K562 (cell line): Measurements from ENCODE around the gene STAG2. TPM values are rescaled to one million over a fixed set of nuclear protein-coding genes. Genes with fewer than 3 reads are reported as not detected.

Source experiments
- ATAC-seq: fragments of 200-7000 bp; cut with Tn5 transposase; 3 replicates; pipeline ENCODE4 v1.9.1; 2020; ENCODE audit warnings: moderate library complexity
- BruUV-seq: library from RNA; stranded (reverse); fragments of 400-500 nt; replicated peaks from 2 replicates; lab custom pipeline; 2021; lab: Mats Ljungman, UMichigan
- CTCF ChIA-PET: fragments of 300-600 bp; formaldehyde crosslinking; extraction: SDS; loops from one replicate; lab custom pipeline; 2021; ENCODE audit warnings: low intra/inter-chr PET ratio; lab: Yijun Ruan, JAX
- POLR2A ChIA-PET: fragments of 300-600, 350-650 bp; sonication (Branson Sonifier 250); formaldehyde crosslinking; extraction: SDS; loops from one replicate; lab custom pipeline; 2021; ENCODE audit warnings: antibody characterized with exemption, inconsistent platforms; lab: Yijun Ruan, JAX
- DNase-seq, 4 experiments: peaks; one replicate each; pipeline versions ENCODE4 v3.0.0 to v3.0.0-alpha.2; 2011 to 2018; ENCODE audit warnings: low spot score in 3 of 4, mixed read lengths in 3 of 4; ENCODE audit errors: extremely low read depth in 1 of 4
- FAIRE-seq: peaks from 2 replicates; lab custom pipeline; 2011; peaks lifted over from hg19 to GRCh38; lab: Jason Lieb, UNC
- H2AFZ ChIP-seq: 2 replicates; pipeline ENCODE4 v1.6.0; 2011; ENCODE audit warnings: low read depth, low read length, control low read depth, inconsistent platforms
- H3K27ac ChIP-seq: fragments of 200-600 bp; 3 replicates; pipeline ENCODE4 v1.8.0; 2011; ENCODE audit warnings: low read depth, mild to moderate bottlenecking, control low read depth, inconsistent platforms, low read length, moderate library complexity, mixed read lengths; ENCODE audit errors: extremely low read depth
- H3K27me3 ChIP-seq, 2 experiments: fragments of 300-600 bp in 1 of 2; 2 replicates in 1 of 2; 3 replicates in 1 of 2; pipeline versions ENCODE4 v1.6.0 to v1.8.0; 2011; ENCODE audit warnings: inconsistent platforms in 2 of 2, low read length in 2 of 2, mild to moderate bottlenecking in 1 of 2, mixed read lengths in 1 of 2, moderate library complexity in 1 of 2; ENCODE audit not compliant: control insufficient read depth in 2 of 2, insufficient read depth in 2 of 2
- H3K36me3 ChIP-seq: fragments of 300-600 bp; 3 replicates; pipeline ENCODE4 v1.8.0; 2011; ENCODE audit warnings: mild to moderate bottlenecking, low read length, inconsistent platforms; ENCODE audit not compliant: control insufficient read depth, insufficient read depth
- H3K4me1 ChIP-seq, 2 experiments: fragments of 200-600 bp in 1 of 2; replicated peaks in 1 of 2; 2 replicates in 1 of 2; 3 replicates in 1 of 2; pipeline versions ENCODE4 v1.5.1 to v1.8.0; 2011; ENCODE audit warnings: inconsistent platforms in 2 of 2, low read length in 2 of 2, mild to moderate bottlenecking in 1 of 2, mixed read lengths in 1 of 2, moderate library complexity in 1 of 2; ENCODE audit not compliant: control insufficient read depth in 2 of 2, insufficient read depth in 2 of 2
- H3K4me2 ChIP-seq: 2 replicates; pipeline ENCODE4 v1.6.1; 2011; ENCODE audit warnings: low read length, control low read depth, inconsistent platforms, mixed read lengths; ENCODE audit not compliant: insufficient read depth
- H3K4me3 ChIP-seq: fragments of 200-600 bp; sonication (generic), shearing (Covaris generic); 2 replicates; pipeline ENCODE4 v1.5.1; 2016; ENCODE audit warnings: control low read depth, inconsistent platforms
- H3K79me2 ChIP-seq: fragments of 200-600 bp; 3 replicates; pipeline ENCODE4 v1.8.0; 2011; ENCODE audit warnings: low read length, inconsistent platforms; ENCODE audit not compliant: control insufficient read depth, insufficient read depth
- H3K9ac ChIP-seq, 2 experiments: 2 replicates each; pipeline versions ENCODE4 v1.6.0 to v1.6.1; 2011; ENCODE audit warnings: low read depth in 2 of 2, low read length in 2 of 2, control low read depth in 1 of 2, inconsistent platforms in 1 of 2, mild to moderate bottlenecking in 1 of 2, mixed read lengths in 1 of 2; ENCODE audit not compliant: insufficient read depth in 1 of 2
- H3K9me1 ChIP-seq: one replicate; pipeline ENCODE4 v1.6.0; 2011; ENCODE audit warnings: inconsistent platforms, mild to moderate bottlenecking, low read length, moderate library complexity; ENCODE audit not compliant: control insufficient read depth, insufficient read depth
- H3K9me3 ChIP-seq: replicated peaks from 2 replicates; pipeline ENCODE4 v1.5.1; 2011; ENCODE audit warnings: low read depth, low read length, inconsistent platforms; ENCODE audit not compliant: control insufficient read depth, insufficient read depth
- H4K20me1 ChIP-seq: replicated peaks from 2 replicates; pipeline ENCODE4 v1.6.1; 2011; ENCODE audit warnings: low read length, inconsistent platforms, mixed read lengths; ENCODE audit not compliant: control insufficient read depth, insufficient read depth
- ATF6 ChIP-seq: sonication (generic); formaldehyde crosslinking; IDR thresholded peaks from 2 replicates; pipeline ENCODE4 v1.4.0; 2020; ENCODE audit warnings: mild to moderate bottlenecking, missing genetic modification reagents
- DLX4 ChIP-seq: fragments of 250-450 bp; sonication (Bioruptor Pico); IDR thresholded peaks from 2 replicates; pipeline ENCODE4 v1.6.1; 2021; ENCODE audit warnings: mild to moderate bottlenecking
- FOXO4 ChIP-seq: fragments of 450-650 bp; formaldehyde crosslinking; IDR thresholded peaks from 2 replicates; pipeline ENCODE4 v1.4.0; 2020; ENCODE audit warnings: mild to moderate bottlenecking, moderate library complexity
- HMGXB4 ChIP-seq: sonication (generic); formaldehyde crosslinking; IDR thresholded peaks from 2 replicates; pipeline ENCODE4 v1.8.1; 2023; ENCODE audit warnings: mild to moderate bottlenecking, missing genetic modification reagents
- LEF1 ChIP-seq: fragments of 450-650 bp; IDR thresholded peaks from 2 replicates; pipeline ENCODE4 v1.6.1; 2016; ENCODE audit warnings: mild to moderate bottlenecking
- POU5F1 ChIP-seq: fragments of 150-350 bp; IDR thresholded peaks from 2 replicates; pipeline ENCODE4 v1.6.1; 2014; ENCODE audit warnings: borderline replicate concordance, low read length, low read depth, mild to moderate bottlenecking; ENCODE audit not compliant: partially characterized antibody
- RBM17 ChIP-seq: fragments of 200-400 bp; formaldehyde crosslinking; IDR thresholded peaks from 2 replicates; pipeline ENCODE4 v1.6.1; 2017; ENCODE audit warnings: low read depth, mild to moderate bottlenecking, low read length, borderline replicate concordance
- RFX1 ChIP-seq: fragments of 450-650 bp; IDR thresholded peaks from 2 replicates; pipeline ENCODE4 v1.6.1; 2016; ENCODE audit warnings: mild to moderate bottlenecking, moderate library complexity
- SRF ChIP-seq, 2 experiments: fragments of 250-450, 450-650 bp in 1 of 2; sonication (Bioruptor Pico) in 1 of 2; sonication (generic) in 1 of 2; formaldehyde crosslinking; IDR thresholded peaks; 2 replicates each; pipeline versions ENCODE4 v1.5.0 to v1.5.1; 2020 to 2022; ENCODE audit warnings: mild to moderate bottlenecking in 1 of 2, missing genetic modification reagents in 1 of 2
- TAF7 ChIP-seq: fragments of 450-650 bp; IDR thresholded peaks from 2 replicates; pipeline ENCODE4 v1.6.1; 2016; ENCODE audit warnings: missing genetic modification characterization, missing compliant biosample characterization
- TCF7 ChIP-seq: sonication (generic); IDR thresholded peaks from 2 replicates; pipeline ENCODE4 v1.6.1; 2016; ENCODE audit warnings: antibody characterized with exemption, borderline replicate concordance
- YBX1 ChIP-seq: fragments of 450-650 bp; IDR thresholded peaks from 2 replicates; pipeline ENCODE4 v1.7.1; 2016; ENCODE audit warnings: mild to moderate bottlenecking
- ZNF174 ChIP-seq: fragments of 250-450 bp; sonication (Bioruptor Pico); IDR thresholded peaks from 2 replicates; pipeline ENCODE4 v1.4.0; 2020; ENCODE audit warnings: mild to moderate bottlenecking
- ZNF212 ChIP-seq: fragments of 450-650 bp; formaldehyde crosslinking; IDR thresholded peaks from 2 replicates; pipeline ENCODE4 v1.4.0; 2020; ENCODE audit warnings: mild to moderate bottlenecking
- ZNF766 ChIP-seq: fragments of 200-800 bp; sonication (Bioruptor generic); conservative IDR thresholded peaks from 2 replicates; pipeline ENCODE4 v1.6.1; 2016; ENCODE audit warnings: missing genetic modification characterization, missing compliant biosample characterization
- WGBS: fragments of 100-300 bp; shearing (Covaris generic); methylation state at CpG from one replicate; pipeline ENCODE4 v1.1.6; 2016; ENCODE audit warnings: low coverage, mixed read lengths; ENCODE audit not compliant: insufficient coverage; ENCODE audit errors: missing lambda C conversion rate; 5-methylcytosine and 5-hydroxymethylcytosine counted together
- in situ Hi-C: fragments of 300-500 bp; cut with MboI; formaldehyde crosslinking; loops from 4 replicates; pipeline ENCODE4 v1.15.0; 2018; ENCODE audit warnings: inconsistent platforms, mixed read lengths
- intact Hi-C: fragments of 100-400 bp; cut with micrococcal nuclease; formaldehyde crosslinking; loops from 2 replicates; pipeline ENCODE4 v1.14.2; 2022
- polyA plus RNA-seq, 8 experiments: library from polyadenylated mRNA; depleted of rRNA in 4 of 8; stranded (reverse) in 5 of 8; unstranded in 3 of 8; fragments of >200 nt; fragmentation: Nextera tagmentation in 2 of 8; fragmentation: Illumina TruSeq in 1 of 8; extraction: Ambion mirVana in 2 of 8; extraction: Trizol in 1 of 8; gene quantifications; 2 replicates each; pipeline versions ENCODE4 v1.2.1 to v1.2.3, GENCODE V29; 2011 to 2014; ENCODE audit warnings: inconsistent platforms in 1 of 8, missing spikeins in 1 of 8
- total RNA-seq, 7 experiments: library from RNA; depleted of rRNA in 6 of 7; stranded (reverse); fragments of >200 nt in 6 of 7; fragmentation: Illumina TruSeq in 2 of 7; extraction: Trizol in 2 of 7; gene quantifications; 2 replicates each; pipeline versions ENCODE4 v1.2.1 to v1.2.3, GENCODE V29; 2011 to 2021; ENCODE audit warnings: low replicate concordance in 1 of 7

The STAG2 gene
- total and polyA plus RNA-seq, 9 of the 15 experiments (the other 6 are each of a cell fraction or from before 2014, with no cell fraction given): 40.3 to 133 (median 90.1) TPM

GRCh38 chrX:123994730-123995129 is 33.2 kb downstream of the STAG2 start:
- 0 out of 2 replicates have a peak, but pooled peaks cover 11% of the 10 kb centered on the region for H4K20me1 ChIP-seq
- no peaks in the 10 kb centered on the region for H3K27me3 ChIP-seq
- H3K4me2 ChIP-seq: no peak overlapping the region
- 88% methylated on average over 5 of the region's 7 CpGs for WGBS
- H2AFZ ChIP-seq: no peak overlapping the region
- H3K4me1 ChIP-seq: peaks cover 0 to 20% of the 10 kb centered on the region in 2 experiments; a peak in 3 of 5 replicates
- FAIRE-seq (no peak), DNase-seq (no peak), ATAC-seq (no peak)
- no peak for TF ChIP-seq LEF1
- TF ChIP-seq YBX1: no peak
- no peak for TF ChIP-seq ATF6
- TF ChIP-seq SRF (CRISPR knock-in tag; IDR thresholded peaks at IDR 0.05): no peak
- no peak for TF ChIP-seq ZNF766 (CRISPR knock-in tag)
- no peak for TF ChIP-seq DLX4 (CRISPR knock-in tag)
- no peak for TF ChIP-seq TCF7
- no peak for TF ChIP-seq ZNF174
- no peak for TF ChIP-seq RBM17
- no peak for TF ChIP-seq RFX1
- no peak for TF ChIP-seq ZNF212 (CRISPR knock-in tag)
- no peak for TF ChIP-seq HMGXB4 (CRISPR knock-in tag)
- TF ChIP-seq FOXO4 (CRISPR knock-in tag): no peak
- no peak for TF ChIP-seq POU5F1
- TF ChIP-seq TAF7: no peak
- ChIA-PET POLR2A (no interaction called here), CTCF (no interaction called here)
- H3K27ac ChIP-seq: no peak overlapping the region
- H3K9me3 ChIP-seq: no peaks in the 10 kb centered on the region
- H3K79me2 ChIP-seq: peaks cover 98% of the 10 kb centered on the region
- intact Hi-C loops (no loop called here), in situ Hi-C loops (no loop called here)
- peaks cover 5% of the 10 kb centered on the region; the same call in 2 of the 3 replicates for H3K36me3 ChIP-seq
- BruUV-seq: no TSS peak
- H3K9ac ChIP-seq: no peak overlapping the region
- H3K4me3 ChIP-seq: no peak overlapping the region
- H3K9me1 ChIP-seq: no peaks in the 10 kb centered on the region
